IgD-negative memory B cell (primary cell): ENCODE data around the gene SCAMP4. TPM values are rescaled to one million over a fixed set of nuclear protein-coding genes. Genes with fewer than 3 reads are reported as not detected.
"Not testable (repeated sequence)": the region's sequence is repeated elsewhere in the genome, so short reads cannot be mapped to it uniquely, and the experiment has no call there.

Experiments
- H3K27ac Mint-ChIP-seq, 3 donors: one replicate each; pipeline ENCODE4 v1.8.0; 2020 to 2022; ENCODE audit warnings: mild to moderate bottlenecking in 3 of 3, mixed read lengths in 3 of 3, moderate library complexity in 1 of 3
- H3K27me3 Mint-ChIP-seq: one replicate; pipeline ENCODE4 v1.8.0; 2021; ENCODE audit warnings: mixed read lengths
- H3K36me3 Mint-ChIP-seq: one replicate; pipeline ENCODE4 v1.8.0; 2020; ENCODE audit warnings: mild to moderate bottlenecking, mixed read lengths
- H3K4me1 Mint-ChIP-seq, 3 donors: one replicate each; pipeline ENCODE4 v1.8.0; 2020 to 2022; ENCODE audit warnings: mixed read lengths in 3 of 3, mild to moderate bottlenecking in 1 of 3
- H3K4me3 Mint-ChIP-seq, 4 donors: one replicate each; pipeline ENCODE4 v1.8.0; 2020 to 2022; ENCODE audit warnings: mild to moderate bottlenecking in 4 of 4, mixed read lengths in 4 of 4, moderate library complexity in 3 of 4
- H3K9me3 Mint-ChIP-seq, 3 donors: one replicate each; pipeline ENCODE4 v1.8.0; 2020 to 2021; ENCODE audit warnings: mixed read lengths in 3 of 3, mild to moderate bottlenecking in 1 of 3
- polyA plus RNA-seq: library from polyadenylated mRNA; unstranded; fragments of 300-500 nt; fragmentation: Illumina TruSeq; gene quantifications from one replicate; pipeline ENCODE4 v1.2.3, GENCODE V29; 2021

SCAMP4 gene
- polyA plus RNA-seq, 1 donor from 2014 or later: 43.1 TPM

DNA sequence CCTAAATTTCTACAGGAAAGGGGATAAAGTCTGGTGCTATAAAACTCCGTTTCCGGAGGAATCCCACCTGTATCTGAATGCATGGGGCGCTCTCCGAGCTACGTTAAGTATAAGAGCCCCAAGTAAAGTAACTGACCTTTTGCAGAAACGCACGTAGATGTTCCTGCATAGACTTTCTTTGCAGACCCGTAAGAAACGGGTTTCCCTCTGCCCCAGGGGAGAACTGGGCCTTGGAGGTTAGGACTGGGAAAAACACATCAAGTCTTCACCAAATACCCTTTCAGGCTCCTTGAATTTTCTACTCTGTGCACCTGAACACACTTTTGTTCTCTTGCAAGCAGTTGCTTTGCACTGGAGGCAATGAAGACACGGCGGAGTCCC, 29.9 kb upstream of the SCAMP4 start:
- H3K27ac Mint-ChIP-seq: peak overlapping the region; percentile 75 to 96 (median 92)
- H3K4me3 Mint-ChIP-seq: peak overlapping the region; percentile 91 to 98 (median 97)
- H3K36me3 Mint-ChIP-seq, H3K27me3 Mint-ChIP-seq, H3K9me3 Mint-ChIP-seq: not testable (repeated sequence)
- H3K4me1 Mint-ChIP-seq: peaks cover 15 to 19% (median 16%) of the 10 kb centered on the region in 3 donors

DNA sequence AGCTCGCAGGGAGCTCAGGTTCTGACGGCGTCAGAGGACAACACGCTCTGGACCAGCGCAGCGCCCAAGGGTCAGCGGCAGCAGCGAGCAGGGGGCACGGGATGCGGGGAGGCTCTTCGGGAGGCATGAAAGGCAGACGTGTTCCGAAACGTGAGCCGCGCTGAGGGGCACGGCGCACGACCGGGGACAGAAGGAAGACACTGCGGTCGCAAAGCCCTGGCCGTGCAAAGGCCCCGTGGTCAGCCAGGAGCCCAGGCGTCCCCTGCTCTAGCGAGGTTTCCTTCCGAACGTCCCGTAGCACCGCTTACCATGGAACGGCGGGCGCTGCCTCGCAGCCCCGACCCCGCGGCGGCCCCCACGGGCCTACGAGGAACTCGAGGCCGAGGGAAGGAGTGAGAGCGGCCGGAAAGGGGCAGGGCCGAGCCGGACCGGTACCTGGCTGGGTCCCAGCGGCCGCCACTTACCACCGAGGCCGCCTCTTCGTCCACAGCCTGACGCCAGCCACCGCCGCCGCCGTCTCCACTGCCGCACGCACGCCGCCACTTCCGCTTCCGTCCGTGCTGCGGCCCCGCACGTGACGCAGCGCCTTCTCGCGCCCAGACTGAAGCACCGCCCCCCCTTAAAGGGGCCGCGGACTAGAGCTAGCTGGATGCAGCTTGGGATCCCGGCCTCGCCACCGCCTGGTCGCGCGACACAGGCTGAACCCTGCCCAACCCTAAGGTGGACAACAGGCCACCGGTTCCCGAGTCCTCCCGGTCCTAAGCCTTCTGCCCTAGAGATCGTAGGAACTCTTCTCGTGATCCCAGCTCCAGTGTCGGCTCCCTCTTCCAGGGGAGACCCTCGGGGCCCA, 29.3 kb upstream of the SCAMP4 start:
- Mint-ChIP-seq H3K27ac (peak overlapping the region; percentile 81 to 96 (median 92)), H3K27me3 (no peaks in the 10 kb centered on the region), H3K4me3 (peak overlapping the region; percentile 91 to 98 (median 97)), H3K36me3 (peaks cover 1% of the 10 kb centered on the region), H3K4me1 (peaks cover 15 to 18% (median 16%) of the 10 kb centered on the region in 3 donors), H3K9me3 (no peaks in the 10 kb centered on the region)

DNA sequence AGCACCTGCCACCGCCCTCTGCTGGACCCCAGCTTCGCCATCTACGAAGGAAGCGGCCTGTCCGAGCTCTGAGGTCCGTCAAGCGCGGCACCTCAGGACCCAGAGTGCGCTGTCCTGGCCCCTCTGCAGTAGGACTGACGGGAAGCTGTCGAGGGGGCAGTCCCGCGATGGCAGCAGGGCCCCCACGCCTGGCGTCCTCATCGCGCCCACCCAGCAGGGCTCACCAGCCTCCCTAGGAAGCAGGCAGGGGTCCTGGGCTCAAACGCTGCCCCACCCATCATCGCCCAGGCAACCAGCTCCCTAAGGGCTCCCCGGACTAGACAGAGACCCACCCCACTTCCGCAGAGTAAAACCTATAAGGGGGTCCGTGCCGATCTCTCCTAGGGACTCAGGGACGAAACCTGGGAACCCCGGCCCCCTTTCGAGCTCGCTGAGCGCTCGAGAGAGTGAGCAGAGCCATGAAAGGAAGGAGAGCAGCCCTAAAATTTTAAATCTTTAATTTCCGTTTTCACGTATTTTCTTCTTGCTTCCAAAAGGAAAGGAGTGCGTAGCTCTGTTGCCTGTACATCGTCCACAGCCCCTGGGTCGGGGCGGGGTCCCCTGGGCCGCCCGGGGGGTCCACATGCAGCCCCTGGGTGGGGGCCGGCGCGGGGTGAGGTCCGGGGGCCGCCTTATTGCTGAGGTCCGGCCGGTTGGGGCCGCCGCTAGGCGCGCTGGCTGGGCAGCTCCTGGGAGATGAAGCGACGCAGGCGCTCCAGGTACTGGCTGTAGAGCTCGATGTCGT, 28.5 kb upstream of the SCAMP4 start:
- Mint-ChIP-seq H3K4me3 (peak overlapping the region; percentile 91 to 98 (median 97)), H3K4me1 (peaks cover 15 to 18% (median 16%) of the 10 kb centered on the region in 3 donors), H3K27ac (peak overlapping the region; percentile 81 to 92 (median 91))
- H3K36me3 Mint-ChIP-seq, H3K27me3 Mint-ChIP-seq, H3K9me3 Mint-ChIP-seq: not testable (repeated sequence)

DNA sequence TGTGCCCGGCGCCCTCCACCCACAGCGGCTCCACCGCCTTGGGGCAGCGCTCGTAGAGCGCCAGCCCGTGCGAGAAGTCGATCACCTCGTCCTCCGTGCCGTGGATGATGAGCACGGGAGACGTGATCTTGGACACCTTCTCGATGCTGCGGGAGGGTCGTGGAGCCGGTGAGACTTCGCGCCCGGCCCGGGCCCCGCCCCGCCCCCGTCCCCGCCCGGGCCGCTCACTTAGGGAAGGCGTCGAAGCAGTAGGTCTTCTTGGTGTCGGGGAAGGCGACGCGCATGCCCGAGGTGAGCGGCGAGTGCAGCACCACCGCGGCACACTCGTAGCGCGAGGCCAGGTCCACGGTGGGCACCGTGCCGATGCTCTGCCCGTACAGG, 27.9 kb upstream of the SCAMP4 start:
- H3K36me3 Mint-ChIP-seq, H3K27ac Mint-ChIP-seq, H3K27me3 Mint-ChIP-seq, H3K4me3 Mint-ChIP-seq, H3K9me3 Mint-ChIP-seq: not testable (repeated sequence)
- H3K4me1 Mint-ChIP-seq: peaks cover 17 to 19% (median 18%) of the 10 kb centered on the region in 3 donors

DNA sequence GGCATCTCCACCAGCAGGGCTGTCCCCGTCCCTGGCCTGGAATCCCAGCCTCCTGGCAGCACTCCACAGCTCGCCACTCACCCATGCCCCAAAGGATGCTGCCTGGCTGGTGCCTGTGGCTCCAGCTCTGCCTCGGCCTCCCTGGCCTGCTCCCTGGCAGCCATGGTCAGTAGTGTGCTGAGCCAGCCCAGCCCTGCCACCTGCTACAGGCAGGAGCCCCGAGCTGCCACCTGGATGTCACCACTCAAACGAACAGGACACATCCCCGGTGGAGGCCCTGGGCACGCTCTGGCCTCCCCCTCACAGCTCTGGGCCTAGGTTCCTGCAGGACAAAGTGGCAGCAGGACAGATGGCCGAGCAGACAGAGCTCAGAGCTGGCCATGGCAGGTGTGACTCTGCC, 26.6 kb upstream of the SCAMP4 start:
- not testable (repeated sequence) for H3K27ac Mint-ChIP-seq, H3K27me3 Mint-ChIP-seq, H3K36me3 Mint-ChIP-seq, H3K9me3 Mint-ChIP-seq
- peak overlapping the region in 1 of 4 donors; percentile 43 for H3K4me3 Mint-ChIP-seq
- H3K4me1 Mint-ChIP-seq: peaks cover 25 to 30% (median 26%) of the 10 kb centered on the region in 3 donors

DNA sequence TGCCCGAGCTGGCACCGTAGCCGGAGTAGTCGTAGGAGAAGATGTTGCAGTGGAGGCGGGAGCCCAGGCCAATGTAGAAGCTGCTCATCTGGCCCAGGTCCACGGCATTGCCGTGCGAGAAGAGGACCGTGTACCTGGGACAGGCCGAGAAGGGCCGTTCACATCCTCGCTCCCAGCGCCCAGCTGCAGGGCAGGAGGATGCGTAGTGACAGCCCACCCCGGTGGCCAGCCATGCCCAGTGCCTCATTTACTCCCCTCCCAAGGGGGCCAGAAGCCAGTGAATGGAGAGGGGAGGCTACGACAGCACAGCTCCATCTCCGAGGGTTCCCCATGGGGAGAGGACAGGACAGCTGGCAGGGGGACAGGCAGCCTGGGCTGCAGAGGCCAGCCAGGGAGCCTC, 25.2 kb upstream of the SCAMP4 start:
- Mint-ChIP-seq H3K4me1 (peaks cover 24 to 28% (median 25%) of the 10 kb centered on the region in 3 donors), H3K4me3 (peak overlapping the region in 1 of 4 donors; percentile 40)
- H3K27me3 Mint-ChIP-seq, H3K36me3 Mint-ChIP-seq, H3K9me3 Mint-ChIP-seq, H3K27ac Mint-ChIP-seq: not testable (repeated sequence)

DNA sequence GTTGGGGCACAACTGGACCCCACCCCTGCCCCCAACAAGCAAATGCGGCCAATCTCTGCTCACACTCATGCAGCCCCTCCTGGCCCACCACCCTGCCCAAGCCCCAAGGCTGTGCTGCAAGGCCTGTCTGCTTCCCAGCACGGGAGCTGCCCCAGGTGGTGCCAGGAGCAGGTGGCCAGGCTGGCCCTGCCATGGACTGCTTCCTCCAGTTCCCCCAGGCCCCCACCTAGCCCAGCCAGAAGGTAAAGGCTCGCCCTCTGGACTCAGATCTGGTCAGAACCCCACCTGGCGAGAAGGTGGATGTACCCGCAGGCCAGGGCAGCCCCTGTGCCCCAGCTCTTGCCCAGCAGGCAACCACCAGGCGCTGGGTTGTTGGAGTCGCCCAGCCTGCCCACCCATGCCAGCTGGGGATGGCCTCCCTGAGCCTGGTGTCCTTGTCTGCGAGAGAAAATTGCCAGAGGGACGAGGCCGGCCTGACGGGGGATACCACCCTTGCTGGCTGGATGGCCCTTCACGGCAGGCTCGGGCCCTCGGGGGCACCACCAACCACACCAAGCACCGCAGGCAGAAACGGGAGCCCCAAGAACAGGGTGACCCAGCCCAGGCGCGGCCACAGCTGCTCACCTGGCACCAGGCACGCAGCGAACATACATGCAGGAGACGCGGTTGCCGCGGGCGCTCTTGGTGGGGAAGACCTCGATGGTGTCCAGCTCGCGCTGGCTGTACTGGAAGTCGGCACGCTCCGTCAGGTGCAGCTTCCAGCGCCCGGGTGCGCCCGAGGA, 24.4 kb upstream of the SCAMP4 start:
- H3K27me3 Mint-ChIP-seq: no peaks in the 10 kb centered on the region
- H3K4me3 Mint-ChIP-seq: peak overlapping the region in 1 of 4 donors; percentile 40
- H3K36me3 Mint-ChIP-seq: no peaks in the 10 kb centered on the region
- no peak overlapping the region for H3K27ac Mint-ChIP-seq
- H3K4me1 Mint-ChIP-seq: peaks cover 20 to 27% (median 25%) of the 10 kb centered on the region in 3 donors
- H3K9me3 Mint-ChIP-seq: no peaks in the 10 kb centered on the region

DNA sequence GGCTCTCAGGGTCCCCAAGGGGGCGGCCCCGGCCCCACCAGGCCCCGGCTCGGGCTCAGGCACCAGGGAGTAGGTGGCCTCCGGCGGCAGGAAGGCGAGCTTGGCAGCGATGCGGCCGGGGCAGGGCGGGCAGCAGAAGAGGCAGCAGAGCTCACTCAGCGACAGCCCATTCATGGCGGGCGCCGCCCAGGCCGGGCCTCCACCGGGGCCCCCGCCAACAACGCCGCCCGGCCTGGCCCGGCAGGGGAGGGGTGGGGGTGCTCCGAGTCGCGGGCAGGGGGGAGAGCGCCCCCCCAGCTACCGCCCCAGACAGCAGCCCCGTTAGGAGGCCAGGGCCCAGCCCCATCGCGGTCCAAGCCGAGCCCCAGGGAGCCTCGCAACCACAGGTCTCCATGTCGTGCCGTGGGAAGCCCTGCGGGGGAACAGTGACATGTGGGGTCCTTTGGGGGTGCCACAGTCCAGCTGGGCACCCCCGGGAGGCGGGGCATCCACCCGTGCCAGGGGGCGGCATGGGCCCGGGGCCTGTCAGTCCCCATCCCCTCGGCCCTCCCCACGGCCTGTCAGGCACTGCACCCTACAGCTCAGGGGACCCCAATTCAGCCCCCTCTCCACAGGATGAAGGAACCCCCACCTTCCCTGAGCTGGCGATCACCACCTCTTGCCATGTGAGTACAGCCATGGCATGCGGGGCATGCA, 23.7 kb upstream of the SCAMP4 start:
- H3K27me3 Mint-ChIP-seq, H3K9me3 Mint-ChIP-seq, H3K36me3 Mint-ChIP-seq: not testable (repeated sequence)
- peaks cover 20 to 24% (median 22%) of the 10 kb centered on the region in 3 donors for H3K4me1 Mint-ChIP-seq
- H3K27ac Mint-ChIP-seq: peak overlapping the region in 1 of 3 donors; percentile 97
- peak overlapping the region in 2 of 4 donors; percentile 88 to 96 for H3K4me3 Mint-ChIP-seq

DNA sequence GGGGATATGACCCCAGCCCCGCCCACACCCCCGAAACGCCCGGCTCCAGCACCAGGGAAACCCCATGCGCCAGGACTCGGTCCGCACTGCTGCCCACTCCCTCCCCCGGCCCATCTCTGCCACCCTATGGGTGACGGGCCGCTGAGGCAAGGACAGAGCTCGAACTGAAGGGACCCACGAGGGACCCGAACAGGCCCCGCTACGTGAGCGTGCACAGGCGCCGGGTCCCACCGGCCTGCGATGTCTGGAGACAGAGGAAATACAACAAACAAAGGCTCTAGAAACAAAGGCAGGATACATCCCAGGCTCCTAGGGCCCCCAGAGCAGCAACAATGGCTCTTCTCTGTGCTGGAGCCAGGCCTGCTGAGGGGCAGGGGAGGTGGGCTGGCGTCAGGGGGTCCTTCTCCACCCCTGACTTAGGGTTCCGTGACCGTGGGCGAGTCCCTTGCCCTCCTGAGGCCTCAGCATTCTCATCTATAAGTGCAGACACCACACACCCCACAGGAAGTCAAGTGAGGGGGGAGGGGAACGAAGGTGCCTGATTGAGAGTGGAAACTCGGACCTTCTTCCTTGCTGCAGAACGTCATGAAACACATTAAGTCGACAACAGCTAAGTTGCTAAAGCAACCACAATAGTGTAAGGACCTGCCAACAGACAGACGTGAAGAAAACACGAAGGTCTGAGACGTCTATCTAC, 23.0 kb upstream of the SCAMP4 start:
- peaks cover 20 to 24% (median 22%) of the 10 kb centered on the region in 3 donors for H3K4me1 Mint-ChIP-seq
- peak overlapping the region; percentile 92 to 97 (median 93) for H3K27ac Mint-ChIP-seq
- peak overlapping the region; percentile 88 to 97 (median 95) for H3K4me3 Mint-ChIP-seq
- H3K9me3 Mint-ChIP-seq: no peaks in the 10 kb centered on the region
- H3K36me3 Mint-ChIP-seq: no peaks in the 10 kb centered on the region
- H3K27me3 Mint-ChIP-seq: no peaks in the 10 kb centered on the region

DNA sequence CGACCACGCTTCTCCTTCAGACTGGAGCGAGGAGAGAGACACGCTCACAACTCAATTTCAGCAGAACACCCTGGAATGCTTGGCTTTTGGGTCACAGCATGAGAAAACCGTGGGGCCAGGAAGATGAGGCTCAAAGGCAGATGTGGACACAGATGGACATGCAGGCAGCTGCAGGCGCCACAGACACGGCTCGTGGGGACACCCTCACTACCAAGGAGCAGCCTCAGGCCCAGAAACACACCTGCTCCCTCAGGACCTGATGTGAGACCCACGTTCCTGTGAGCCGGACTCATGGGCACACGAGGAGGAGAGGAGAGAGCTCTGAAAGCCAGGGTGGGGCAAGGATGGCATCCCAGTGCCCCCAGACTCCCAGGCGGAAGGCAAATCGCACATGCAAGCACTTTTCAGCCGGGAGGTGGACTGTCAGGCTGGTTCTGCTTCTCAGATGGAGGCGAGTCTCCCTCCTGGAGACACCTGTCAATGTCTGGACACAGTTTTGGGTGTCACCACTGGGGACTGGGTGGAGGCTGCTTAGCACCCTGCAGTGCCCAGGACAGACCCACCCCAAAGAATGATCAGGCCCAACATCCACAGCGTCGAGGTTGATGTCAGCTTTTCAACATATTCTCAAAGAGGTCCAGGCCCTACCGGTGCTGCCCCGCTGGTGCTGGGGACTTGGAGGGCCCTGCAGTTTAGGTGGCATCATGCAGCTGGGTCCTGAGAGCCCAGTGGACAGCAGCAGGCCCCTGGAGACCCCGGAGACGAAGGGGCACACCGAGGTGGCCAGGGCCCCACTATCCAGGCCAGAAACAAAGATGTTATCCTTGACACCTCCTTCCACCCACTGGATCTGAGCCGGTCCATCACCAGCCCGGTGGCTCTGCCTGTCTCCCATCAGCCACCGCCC, 22.2 kb upstream of the SCAMP4 start:
- H3K4me1 Mint-ChIP-seq: peaks cover 20 to 24% (median 22%) of the 10 kb centered on the region in 3 donors
- H3K27ac Mint-ChIP-seq: peak overlapping the region; percentile 93 to 98 (median 97)
- H3K36me3 Mint-ChIP-seq: no peaks in the 10 kb centered on the region
- H3K4me3 Mint-ChIP-seq: peak overlapping the region; percentile 96 to 99 (median 98)
- no peaks in the 10 kb centered on the region for H3K9me3 Mint-ChIP-seq
- no peaks in the 10 kb centered on the region for H3K27me3 Mint-ChIP-seq

DNA sequence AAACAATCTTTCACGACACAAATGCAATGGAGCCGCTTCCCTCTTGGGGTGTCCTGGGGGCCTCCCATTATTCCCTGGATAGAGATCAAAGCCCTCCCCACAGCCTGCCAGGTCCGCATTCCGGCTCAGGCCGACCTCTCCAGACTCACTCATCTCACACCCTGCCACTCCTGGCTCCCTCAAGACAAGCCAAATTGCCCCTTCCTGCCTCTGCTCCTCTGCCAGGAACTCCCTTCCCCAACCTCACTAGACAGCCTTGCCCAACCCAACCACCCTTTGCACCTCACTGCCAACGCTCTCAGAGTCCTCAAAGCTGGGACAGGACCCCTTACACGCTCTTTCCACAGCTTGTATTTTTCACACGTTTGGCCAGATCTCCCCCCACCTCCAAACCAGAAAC, 21.4 kb upstream of the SCAMP4 start:
- H3K4me3 Mint-ChIP-seq: peak overlapping the region; percentile 96 to 99 (median 98)
- H3K9me3 Mint-ChIP-seq: no peaks in the 10 kb centered on the region
- peak overlapping the region; percentile 90 to 98 (median 97) for H3K27ac Mint-ChIP-seq
- no peaks in the 10 kb centered on the region for H3K27me3 Mint-ChIP-seq
- peaks cover 20 to 24% (median 22%) of the 10 kb centered on the region in 3 donors for H3K4me1 Mint-ChIP-seq
- H3K36me3 Mint-ChIP-seq: no peaks in the 10 kb centered on the region

DNA sequence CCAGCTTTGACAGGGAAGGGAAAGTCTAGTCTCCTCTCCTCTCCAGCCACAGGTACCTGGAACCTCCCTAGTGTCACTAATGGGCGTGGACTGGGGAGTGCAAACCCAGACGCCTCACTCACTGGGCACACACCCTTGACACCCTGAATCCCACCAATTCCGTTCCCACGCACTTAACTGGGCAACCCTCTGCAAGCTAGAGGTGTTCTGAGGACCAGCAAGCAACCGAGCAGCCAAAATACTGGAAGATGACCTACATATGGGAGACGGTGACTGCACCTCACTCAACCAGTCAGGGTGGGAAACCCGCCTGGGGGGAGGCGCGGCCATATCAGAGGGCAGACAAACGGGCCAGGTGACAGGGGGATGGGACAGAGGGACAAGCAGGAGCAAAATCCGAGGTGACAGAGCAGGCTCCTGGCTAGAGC, 20.9 kb upstream of the SCAMP4 start:
- H3K4me1 Mint-ChIP-seq: peaks cover 20 to 24% (median 22%) of the 10 kb centered on the region in 3 donors
- peak overlapping the region; percentile 90 to 98 (median 97) for H3K27ac Mint-ChIP-seq
- no peaks in the 10 kb centered on the region for H3K9me3 Mint-ChIP-seq
- H3K36me3 Mint-ChIP-seq: no peaks in the 10 kb centered on the region
- H3K27me3 Mint-ChIP-seq: no peaks in the 10 kb centered on the region
- peak overlapping the region; percentile 96 to 99 (median 98) for H3K4me3 Mint-ChIP-seq
